OCI-M1 (cell line): ENCODE results near the gene ARPC2.
"Not testable (repeated sequence)": the region's sequence is repeated elsewhere in the genome, so short reads cannot be mapped to it uniquely, and the experiment has no call there.

Source experiments
- DNase-seq: peaks from one replicate; lab custom pipeline; 2025; lab: John Stamatoyannopoulos, UW

The ARPC2 gene

GRCh38 chr2:218216674-218217359 lies at the start of gene ARPC2:
ARPC2 (plus strand) TSS chr2:218217189; CDS start chr2:218217471, 282 bp downstream.
- peak; percentile 94 for DNase-seq

GRCh38 chr2:218168016-218168415 lies 49.0 kb upstream of the ARPC2 start:
- DNase-seq = no peak

- DNase-seq = peak; percentile 77
Measured at GRCh38 chr2:218168635-218169462, 48.1 kb upstream of the ARPC2 start.

GRCh38 chr2:218169757-218170546 lies 47.0 kb upstream of the ARPC2 start:
- no peak for DNase-seq

GRCh38 chr2:218171744-218172143 lies 45.2 kb upstream of the ARPC2 start:
- not testable (repeated sequence) for DNase-seq

GRCh38 chr2:218172845-218173244 lies 44.1 kb upstream of the ARPC2 start:
- no peak for DNase-seq

GRCh38 chr2:218179782-218180181 lies 37.2 kb upstream of the ARPC2 start:
- no peak for DNase-seq

- no peak for DNase-seq
Measured at GRCh38 chr2:218180467-218181114, 36.4 kb upstream of the ARPC2 start.

GRCh38 chr2:218184331-218184730 lies 32.7 kb upstream of the ARPC2 start:
- no peak for DNase-seq

- peak; percentile 83 for DNase-seq
Measured at GRCh38 chr2:218186355-218186766, 30.6 kb upstream of the ARPC2 start.

GRCh38 chr2:218186876-218187275 lies 30.1 kb upstream of the ARPC2 start:
- no peak for DNase-seq

- DNase-seq = no peak
Measured at GRCh38 chr2:218187296-218188015, 29.5 kb upstream of the ARPC2 start.

GRCh38 chr2:218188528-218188927 lies 28.5 kb upstream of the ARPC2 start:
- no peak for DNase-seq

- DNase-seq = no peak
Measured at GRCh38 chr2:218192902-218193430, 24.0 kb upstream of the ARPC2 start.

GRCh38 chr2:218193701-218194100 lies 23.3 kb upstream of the ARPC2 start:
- DNase-seq = no peak

- DNase-seq = no peak
Measured at GRCh38 chr2:218194880-218195279, 22.1 kb upstream of the ARPC2 start.

GRCh38 chr2:218196974-218197373 lies 20.0 kb upstream of the ARPC2 start:
- DNase-seq = no peak

- no peak for DNase-seq
Measured at GRCh38 chr2:218202266-218202665, 14.7 kb upstream of the ARPC2 start.

GRCh38 chr2:218209078-218209477 lies 7.9 kb upstream of the ARPC2 start:
- DNase-seq = no peak

GRCh38 chr2:218214116-218214515 lies 2.9 kb upstream of the ARPC2 start:
- DNase-seq = no peak

- DNase-seq = no peak
Measured at GRCh38 chr2:218216336-218216673, 684 bp upstream of the ARPC2 start.
